Measurements from ENCODE around the gene SMCR8. TPM values are rescaled to one million over a fixed set of nuclear protein-coding genes. Genes with fewer than 3 reads are reported as not detected.
A peak's percentile ranks its signal among the peaks of the same experiment; 100 is the strongest.

Gene SMCR8
- total and polyA plus RNA-seq, 9 of the 15 experiments (the other 6 are each of a cell fraction or from before 2014, with no cell fraction given) = 0.25 to 8.8 (median 4.9) TPM

DNA sequence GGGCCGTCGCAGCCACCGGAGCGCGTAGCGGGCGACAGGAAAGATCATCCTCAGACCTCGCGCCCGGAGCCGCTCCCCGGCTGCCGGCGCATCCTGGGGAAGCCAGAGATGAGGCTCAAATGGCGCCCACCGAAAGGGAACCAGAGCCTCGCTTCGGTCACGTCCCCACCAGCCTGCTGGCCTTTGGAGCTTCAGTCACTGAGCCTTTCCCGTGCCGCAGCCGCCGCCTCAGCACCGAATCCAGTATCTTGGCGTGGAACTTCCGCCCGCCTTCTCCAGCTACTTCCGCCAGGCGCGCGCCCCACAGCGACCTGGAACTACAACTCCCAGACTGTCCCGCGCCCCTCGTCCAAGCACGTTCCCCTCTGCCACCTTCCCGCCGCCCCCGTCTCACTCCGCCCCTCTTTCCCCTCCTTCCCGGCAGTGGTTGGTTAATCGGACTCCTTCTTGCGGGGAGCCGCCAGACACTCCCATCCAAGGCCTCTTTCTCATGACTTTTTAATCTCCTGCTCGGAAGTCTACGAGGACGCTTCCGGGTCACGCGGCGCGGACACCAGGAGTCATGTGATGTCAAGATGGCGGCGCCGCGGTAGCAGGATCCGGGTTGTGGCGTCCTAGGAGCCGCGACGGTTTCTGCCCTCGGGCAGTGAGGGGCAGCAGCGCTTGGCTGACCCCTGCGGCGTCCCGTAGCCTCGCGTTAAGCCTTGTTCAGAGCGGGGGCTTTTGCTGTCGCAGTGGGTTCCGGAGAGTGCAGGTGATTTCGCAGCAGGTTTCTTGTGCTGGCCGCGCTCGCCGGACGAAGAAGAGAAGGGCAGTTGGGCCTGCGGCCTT lies at the start of gene SMCR8, which contains the start of gene TOP3A (continued):
- TF ChIP-seq VEZF1 (CRISPR knock-in tag; IDR thresholded peaks at IDR 0.05) (peak; percentile 84), TOE1 (IDR thresholded peaks at IDR 0.05; ENCODE audit: borderline replicate concordance) (peak; percentile 98), TOE1 (CRISPR knock-in tag; IDR thresholded peaks at IDR 0.05; ENCODE audit: borderline replicate concordance, low read depth) (0 out of 2 replicates have a peak, but pooled peaks have one; percentile 13), FOXM1 (IDR thresholded peaks at IDR 0.05; ENCODE audit: low read depth) (no peak), FOXM1 (CRISPR knock-in tag; IDR thresholded peaks at IDR 0.05; ENCODE audit: low read depth) (no peak), PHF20 (IDR thresholded peaks at IDR 0.05; ENCODE audit: partially characterized antibody) (peak; percentile 96), U2AF2 (optimal IDR thresholded peaks at IDR 0.05; ENCODE audit: low read depth, low read length) (no peak), ZBTB40 (IDR thresholded peaks at IDR 0.05) (peak; percentile 94), ZBTB40 (CRISPR knock-in tag; IDR thresholded peaks at IDR 0.05) (no peak), ESRRB (CRISPR knock-in tag; IDR thresholded peaks at IDR 0.05; ENCODE audit: borderline replicate concordance) (no peak), NR2C2 (CRISPR knock-in tag; IDR thresholded peaks at IDR 0.05) (peak; percentile 85), NR2C2 (tag; IDR thresholded peaks at IDR 0.05) (peak; percentile 99), E2F5 (CRISPR knock-in tag; IDR thresholded peaks at IDR 0.05) (peak; percentile 37; the same call in 1 of the 2 replicates)

All from K562 (cell line).